Transverse colon (tissue), 4 donors: ENCODE data around the gene IMPACT. TPM values are rescaled to one million over a fixed set of nuclear protein-coding genes. Genes with fewer than 3 reads are reported as not detected.

ENCODE experiments used
- DNase-seq: peaks from one replicate; pipeline ENCODE4 v3.0.0-alpha.2; 2019
- H3K27ac ChIP-seq, 4 donors: fragments of 200-600 bp; sonication (generic); 2 replicates each; pipeline ENCODE4 v1.5.1; 2016 to 2018; ENCODE audit warnings: inconsistent platforms in 4 of 4
- H3K27me3 ChIP-seq: fragments of 200-600 bp; sonication (generic); 2 replicates; pipeline ENCODE4 v1.5.1; 2017; ENCODE audit warnings: inconsistent platforms
- H3K36me3 ChIP-seq, 4 donors: fragments of 200-600 bp; sonication (generic); 2 replicates each; pipeline ENCODE4 v1.5.1; 2017 to 2019; ENCODE audit warnings: inconsistent platforms in 4 of 4
- H3K4me1 ChIP-seq, 4 donors: fragments of 200-600 bp; sonication (generic); 2 replicates each; pipeline ENCODE4 v1.5.1; 2017 to 2020; ENCODE audit warnings: inconsistent platforms in 4 of 4
- H3K4me3 ChIP-seq, 4 donors: fragments of 200-600 bp; sonication (generic); 1 replicate in 1 of 4; 2 replicates in 3 of 4; pipeline versions ENCODE4 v1.5.1 to v1.6.1; 2017 to 2019; ENCODE audit warnings: inconsistent platforms in 4 of 4
- H3K9me3 ChIP-seq, 2 donors: fragments of 200-600 bp; sonication (generic); 2 replicates each; pipeline ENCODE4 v1.5.1; 2017 to 2019; ENCODE audit warnings: inconsistent platforms in 2 of 2
- EP300 ChIP-seq: sonication (generic); formaldehyde crosslinking; IDR thresholded peaks from one replicate; pipeline ENCODE4 v1.6.1; 2017; ENCODE audit warnings: antibody characterized with exemption, low read depth
- POLR2A ChIP-seq: fragments of 450-650 bp; IDR thresholded peaks from one replicate; pipeline ENCODE4 v1.6.1; 2016; ENCODE audit warnings: antibody characterized with exemption, mild to moderate bottlenecking, moderate library complexity
- POLR2AphosphoS5 ChIP-seq, 3 donors: sonication (generic); formaldehyde crosslinking; IDR thresholded peaks; one replicate each; pipeline ENCODE4 v1.6.1; 2016; ENCODE audit warnings: antibody characterized with exemption in 3 of 3
- WGBS, 2 donors: methylation state at CpG; one replicate each; pipeline ENCODE4 v1.1.5; 2018; ENCODE audit warnings: low coverage in 1 of 2; 5-methylcytosine and 5-hydroxymethylcytosine counted together
- in situ Hi-C, 4 donors: fragments of 200-750 bp; cut with MboI; loops; one replicate each; pipeline versions ENCODE4 v1.15.0 to v1.15.1; 2017; ENCODE audit warnings: low sequenced_read_pairs in 3 of 4, low pct_ligation_motif_present in 1 of 4, low pct_unique_long_range_greater_than_20kb in 1 of 4
- intact Hi-C: fragments of 100-400 bp; cut with DNase I; formaldehyde crosslinking; loops from one replicate; pipeline ENCODE4 v1.15.1; 2023; ENCODE audit warnings: low total_unique reads
- total RNA-seq, 4 donors: library from RNA; depleted of rRNA; stranded (reverse); fragments of >200 nt; gene quantifications; one replicate each; pipeline ENCODE4 v1.1.0, GENCODE V29; 2016
- TF ChIP-seq, protein P1 (sequence below), 5 experiments: fragments of 200-600 bp in 3 of 5; fragments of 450-650 bp in 2 of 5; sonication (generic) in 3 of 5; IDR thresholded peaks; 1 replicate in 2 of 5; 2 replicates in 3 of 5; pipeline ENCODE4 v1.5.1; 2016 to 2017; ENCODE audit warnings: antibody characterized with exemption in 5 of 5, inconsistent platforms in 3 of 5, mild to moderate bottlenecking in 2 of 5, moderate library complexity in 1 of 5

IMPACT gene
- total RNA-seq, 4 donors from 2014 or later, result 12.4 to 18.0 (median 16.5) TPM

DNA sequence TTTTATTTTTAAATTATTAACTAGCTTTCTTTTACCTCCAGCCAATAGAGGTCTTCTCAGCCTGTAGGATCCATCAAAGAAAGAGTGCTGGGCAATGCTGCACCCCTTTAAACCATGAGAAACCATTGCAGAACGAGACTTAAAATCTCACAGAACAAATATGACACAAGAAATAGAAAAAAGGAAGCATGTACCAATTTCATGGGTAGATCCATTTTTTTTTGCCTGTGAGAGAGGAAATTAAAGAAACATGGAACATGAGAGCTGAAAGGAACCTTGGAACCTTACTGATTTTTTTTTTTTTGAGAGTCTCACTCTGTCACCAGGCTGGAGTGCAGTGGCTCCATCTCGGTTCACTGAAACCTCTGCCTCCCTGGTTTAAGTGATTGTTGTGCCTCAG lies 47.9 kb downstream of the IMPACT start:
- Histone ChIP-seq H3K27ac (no peak overlapping the region), H3K27me3 (no peaks in the 10 kb centered on the region), H3K9me3 (no peaks in the 10 kb centered on the region), H3K4me3 (no peak overlapping the region), H3K36me3 (no peaks in the 10 kb centered on the region), H3K4me1 (no peaks in the 10 kb centered on the region)
- 71 to 82% methylated on average over 2 of the region's 2 CpGs for WGBS, 2 donors
- DNase-seq, result no peak
- in situ Hi-C loops (loop anchor here in 1 of 4 donors (25.0 kb wide), 1 partner anchor 88 kb away; no protein-coding TSS in a partner anchor), intact Hi-C loops (no loop called here)
- no peak for TF ChIP-seq EP300
- TF ChIP-seq POLR2A, result no peak
- no peak for TF ChIP-seq POLR2AphosphoS5 (IDR thresholded peaks at IDR 0.05)
- TF ChIP-seq, protein P1, sequence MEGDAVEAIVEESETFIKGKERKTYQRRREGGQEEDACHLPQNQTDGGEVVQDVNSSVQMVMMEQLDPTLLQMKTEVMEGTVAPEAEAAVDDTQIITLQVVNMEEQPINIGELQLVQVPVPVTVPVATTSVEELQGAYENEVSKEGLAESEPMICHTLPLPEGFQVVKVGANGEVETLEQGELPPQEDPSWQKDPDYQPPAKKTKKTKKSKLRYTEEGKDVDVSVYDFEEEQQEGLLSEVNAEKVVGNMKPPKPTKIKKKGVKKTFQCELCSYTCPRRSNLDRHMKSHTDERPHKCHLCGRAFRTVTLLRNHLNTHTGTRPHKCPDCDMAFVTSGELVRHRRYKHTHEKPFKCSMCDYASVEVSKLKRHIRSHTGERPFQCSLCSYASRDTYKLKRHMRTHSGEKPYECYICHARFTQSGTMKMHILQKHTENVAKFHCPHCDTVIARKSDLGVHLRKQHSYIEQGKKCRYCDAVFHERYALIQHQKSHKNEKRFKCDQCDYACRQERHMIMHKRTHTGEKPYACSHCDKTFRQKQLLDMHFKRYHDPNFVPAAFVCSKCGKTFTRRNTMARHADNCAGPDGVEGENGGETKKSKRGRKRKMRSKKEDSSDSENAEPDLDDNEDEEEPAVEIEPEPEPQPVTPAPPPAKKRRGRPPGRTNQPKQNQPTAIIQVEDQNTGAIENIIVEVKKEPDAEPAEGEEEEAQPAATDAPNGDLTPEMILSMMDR (IDR thresholded peaks at IDR 0.05), result no peak

DNA sequence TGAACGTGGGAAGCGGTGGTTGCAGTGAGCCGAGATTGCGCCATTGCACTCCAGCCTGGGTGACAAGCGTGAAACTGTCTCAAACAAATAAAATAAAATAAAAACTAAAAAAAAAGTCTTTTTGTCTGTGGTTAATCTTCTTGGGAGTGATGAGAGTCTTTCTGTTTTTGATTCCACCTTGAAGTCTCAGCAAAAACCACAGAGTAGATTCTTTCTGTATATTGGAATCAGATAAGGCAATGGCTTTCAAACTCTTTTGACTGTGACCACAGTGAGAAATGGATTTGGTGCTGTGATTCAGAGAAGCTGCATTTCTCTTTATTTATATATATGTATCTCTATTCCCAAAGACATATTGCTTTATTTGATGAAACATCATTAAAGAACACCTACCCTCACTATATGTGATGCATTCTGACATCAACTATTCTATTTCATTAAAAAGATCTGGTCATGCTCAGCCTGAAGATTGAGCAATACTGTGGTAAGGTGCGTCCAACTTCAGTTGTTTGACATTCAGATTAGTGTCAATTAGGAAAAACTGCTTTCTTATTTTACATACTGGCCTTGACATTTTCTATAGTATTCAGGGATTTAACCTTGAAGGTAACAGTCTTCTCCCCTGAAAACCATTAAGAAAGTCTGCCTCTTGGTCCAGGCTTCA lies 49.6 kb downstream of the IMPACT start:
- in situ Hi-C loops (loop anchor here in 2 of 4 donors (25.0 kb wide), 2 partner anchors 114 to 289 kb away; no protein-coding TSS in a partner anchor), intact Hi-C loops (no loop called here)
- no peak for DNase-seq
- Histone ChIP-seq H3K27ac (no peak overlapping the region), H3K36me3 (no peaks in the 10 kb centered on the region), H3K9me3 (no peaks in the 10 kb centered on the region), H3K4me3 (no peak overlapping the region), H3K4me1 (no peaks in the 10 kb centered on the region), H3K27me3 (no peaks in the 10 kb centered on the region)
- 75 to 87% methylated on average over 2 to 6 of the region's 6 CpGs for WGBS, 2 donors
- TF ChIP-seq POLR2A (no peak), EP300 (no peak), POLR2AphosphoS5 (IDR thresholded peaks at IDR 0.05) (no peak)
- TF ChIP-seq, protein P1 (IDR thresholded peaks at IDR 0.05), result no peak

DNA sequence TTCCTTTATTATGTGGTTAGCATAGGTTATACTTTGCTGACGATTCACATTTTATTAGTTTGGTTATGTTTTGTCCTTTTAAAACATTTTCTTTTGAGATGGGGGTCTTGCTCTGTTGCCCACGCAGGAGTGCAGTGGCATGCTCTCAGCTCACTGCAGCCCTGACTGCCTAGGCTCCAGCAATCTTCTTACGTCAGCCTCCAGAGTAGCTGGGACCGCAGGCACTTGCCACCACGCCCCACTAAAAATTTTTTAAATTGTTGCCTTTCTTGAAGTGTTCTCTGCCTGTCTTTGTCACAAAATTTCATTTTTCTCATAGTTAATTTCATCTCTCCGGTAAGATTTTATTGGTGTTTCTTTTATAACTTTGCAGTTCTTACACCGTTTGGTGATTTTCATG lies 52.9 kb downstream of the IMPACT start:
- TF ChIP-seq, protein P1 (IDR thresholded peaks at IDR 0.05), result no peak
- TF ChIP-seq POLR2AphosphoS5 (IDR thresholded peaks at IDR 0.05), result no peak
- no peak for TF ChIP-seq EP300
- TF ChIP-seq POLR2A, result no peak
- 82 to 87% methylated on average over 7 of the region's 7 CpGs for WGBS, 2 donors
- Histone ChIP-seq H3K36me3 (no peaks in the 10 kb centered on the region), H3K27ac (no peak overlapping the region), H3K9me3 (no peaks in the 10 kb centered on the region), H3K4me1 (no peaks in the 10 kb centered on the region), H3K4me3 (no peak overlapping the region), H3K27me3 (no peaks in the 10 kb centered on the region)
- intact Hi-C loops, result no loop called here
- DNase-seq, result no peak
- in situ Hi-C loops, result loop anchor here in 2 of 4 donors (25.0 kb wide), 2 partner anchors 117 to 292 kb away; no protein-coding TSS in a partner anchor

DNA sequence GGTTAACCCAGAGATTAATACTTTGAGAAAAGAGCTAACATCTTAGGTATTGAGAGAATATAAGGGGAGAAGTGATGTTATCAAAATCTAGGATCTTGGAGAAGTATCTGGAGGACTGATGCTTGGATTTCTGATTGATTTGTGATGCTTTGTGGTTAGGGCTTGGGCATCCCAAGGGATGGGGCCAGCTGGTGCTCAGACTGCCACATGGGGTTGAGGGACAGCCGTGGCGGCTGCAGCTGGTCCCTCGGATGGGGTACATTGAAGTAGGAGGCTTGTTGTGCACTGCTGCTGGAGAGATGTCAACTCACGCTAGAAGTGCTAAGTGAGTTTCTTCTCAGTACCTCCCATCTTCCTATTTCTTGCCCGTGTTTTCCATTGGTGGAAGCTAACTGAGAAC lies 56.4 kb downstream of the IMPACT start:
- DNase-seq, result no peak
- H3K36me3 ChIP-seq, result no peaks in the 10 kb centered on the region
- H3K9me3 ChIP-seq, result no peaks in the 10 kb centered on the region
- WGBS, 2 donors, result 87 to 96% methylated on average over 4 to 5 of the region's 5 CpGs
- peaks cover 0 to 2% (median 0%) of the 10 kb centered on the region in 4 donors for H3K4me1 ChIP-seq
- no peak overlapping the region for H3K27ac ChIP-seq
- no peaks in the 10 kb centered on the region for H3K27me3 ChIP-seq
- no peak overlapping the region for H3K4me3 ChIP-seq
- intact Hi-C loops, result no loop called here
- in situ Hi-C loops, result loop anchor here (10.0 to 25.0 kb wide), 5 partner anchors 118 to 296 kb away; no protein-coding TSS in a partner anchor
- TF ChIP-seq, protein P1 (IDR thresholded peaks at IDR 0.05), result no peak
- no peak for TF ChIP-seq POLR2AphosphoS5 (IDR thresholded peaks at IDR 0.05)
- no peak for TF ChIP-seq EP300
- TF ChIP-seq POLR2A, result no peak
